HEK293 (cell line): ENCODE data around the gene FGF3.

Experiments
- CTCF ChIP-seq: fragments of 450-650 bp; formaldehyde crosslinking; IDR thresholded peaks from 2 replicates; pipeline ENCODE4 v1.5.1; 2016; ENCODE audit warnings: missing biosample characterization, missing genetic modification characterization
- OVOL3 ChIP-seq: fragments of 450-650 bp; formaldehyde crosslinking; IDR thresholded peaks from 2 replicates; pipeline ENCODE4 v1.5.1; 2016; ENCODE audit warnings: missing biosample characterization, missing genetic modification characterization
- ZBTB1 ChIP-seq: fragments of 450-650 bp; formaldehyde crosslinking; IDR thresholded peaks from 2 replicates; pipeline ENCODE4 v1.5.1; 2016; ENCODE audit warnings: missing biosample characterization, missing genetic modification characterization
- ZNF394 ChIP-seq: fragments of 450-650 bp; formaldehyde crosslinking; IDR thresholded peaks from 2 replicates; pipeline ENCODE4 v1.5.1; 2016; ENCODE audit warnings: missing biosample characterization, missing genetic modification characterization, mild to moderate bottlenecking, moderate library complexity, borderline replicate concordance

- TF ChIP-seq OVOL3 (tag by site-specific recombination) (no peak), CTCF (tag by site-specific recombination) (no peak), ZBTB1 (tag by site-specific recombination) (no peak), ZNF394 (tag by site-specific recombination) (no peak)
Observed at GRCh38 chr11:69781241-69781640, 38.0 kb downstream of the FGF3 start.
